ENCODE data around the gene CNTN6.

- TF ChIP-seq POLR2AphosphoS5 (IDR thresholded peaks at IDR 0.05; ENCODE audit: low read depth, low read length) (no peak), SPI1 (IDR thresholded peaks at IDR 0.05; ENCODE audit: low read depth, low read length) (0 out of 2 replicates have a peak, but pooled peaks have one; percentile 19), TAF1 (IDR thresholded peaks at IDR 0.05; ENCODE audit: low read depth, low read length) (no peak), POLR2A (IDR thresholded peaks at IDR 0.05; ENCODE audit: low read depth, low read length) (no peak)
Measured at GRCh38 chr3:1318296-1319005, 225.6 kb downstream of the CNTN6 start.

Measured in GM12891 (cell line).